Measurements from ENCODE around the gene TBL1Y.

DNA sequence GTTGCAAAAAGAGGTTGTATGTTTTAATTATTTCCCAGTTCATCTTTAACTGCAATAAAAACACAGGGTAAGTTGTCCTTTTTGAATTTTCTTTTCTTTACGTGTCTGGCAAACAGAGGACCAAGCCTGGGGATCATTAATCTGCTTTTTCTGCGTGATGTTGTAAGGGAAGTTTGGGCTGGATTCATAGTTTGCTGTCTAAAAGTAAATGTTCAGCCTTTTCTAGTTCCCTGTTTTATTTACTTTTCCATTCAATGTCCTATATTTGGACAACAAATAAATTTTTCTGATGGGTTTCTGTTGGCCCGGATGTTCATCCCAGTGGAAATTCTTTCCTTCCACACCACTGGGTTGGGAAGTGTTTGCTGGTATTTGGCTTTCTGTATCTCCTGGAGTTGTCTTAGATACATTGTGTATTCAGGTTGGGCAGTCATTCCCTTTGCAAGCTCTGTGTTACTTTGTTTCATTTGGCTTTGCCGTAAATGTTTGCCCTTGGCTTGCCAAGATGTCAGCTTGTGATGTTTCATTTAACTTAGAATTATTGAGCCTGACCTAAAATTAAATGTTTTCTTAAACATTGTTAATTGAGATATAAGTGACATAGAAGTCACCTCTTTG lies 21.4 kb downstream of the TBL1Y start:
- TF ChIP-seq POLR2A (IDR thresholded peaks at IDR 0.05; ENCODE audit: low read depth, low read length) = no peak
- no peak for TF ChIP-seq POLR2AphosphoS5 (IDR thresholded peaks at IDR 0.05; ENCODE audit: low read depth, low read length)
- no peak for TF ChIP-seq TAF1 (IDR thresholded peaks at IDR 0.05; ENCODE audit: borderline replicate concordance, low read depth, low read length)

All from GM12892 (cell line).